GM15510 (cell line): ENCODE measurements around the gene MARVELD3.

Experiments used
- POLR2A ChIP-seq: IDR thresholded peaks from 3 replicates; pipeline ENCODE4 v1.6.1; 2011; ENCODE audit warnings: borderline replicate concordance; ENCODE audit not compliant: insufficient read length; ENCODE audit errors: extremely low read depth

MARVELD3 gene

DNA sequence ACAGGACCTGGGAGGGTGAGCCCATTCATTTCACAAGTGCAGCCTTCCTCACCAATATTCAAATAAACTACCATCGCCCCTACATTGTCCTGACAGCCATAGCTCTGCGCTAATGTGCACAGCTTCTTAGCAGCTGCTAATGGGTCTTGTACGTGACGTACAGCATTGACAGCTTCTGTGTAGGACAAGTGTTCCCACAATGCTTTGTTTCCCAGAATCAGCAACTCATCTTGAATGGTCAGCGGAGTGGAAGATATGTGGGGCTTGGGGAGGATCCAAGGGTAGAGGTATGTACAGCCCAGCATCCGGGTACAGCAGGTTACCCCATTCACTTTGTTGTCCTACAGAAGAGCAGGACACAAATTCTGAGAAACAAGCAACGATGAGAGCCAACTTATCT lies 23.7 kb downstream of the MARVELD3 start:
- TF ChIP-seq POLR2A = no peak

DNA sequence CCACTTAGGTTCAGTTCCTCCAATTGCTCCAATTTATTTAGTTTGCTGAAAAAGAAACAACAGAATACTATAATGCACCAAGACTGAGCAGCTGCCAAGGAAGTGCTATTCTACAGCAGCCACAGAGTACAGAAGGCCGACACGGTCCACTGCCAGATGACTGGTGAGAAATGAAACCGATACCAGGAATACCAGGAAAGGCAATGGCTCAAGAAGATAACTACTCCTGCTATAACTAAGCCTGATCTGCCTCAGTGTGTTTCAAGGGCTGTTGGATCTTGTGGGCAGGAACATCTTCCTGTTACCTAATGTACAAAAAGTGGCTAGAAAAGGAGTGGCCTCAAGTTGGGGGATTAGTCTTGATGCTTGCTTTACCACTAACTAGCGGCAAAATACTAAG lies 32.8 kb downstream of the MARVELD3 start:
- no peak for TF ChIP-seq POLR2A

DNA sequence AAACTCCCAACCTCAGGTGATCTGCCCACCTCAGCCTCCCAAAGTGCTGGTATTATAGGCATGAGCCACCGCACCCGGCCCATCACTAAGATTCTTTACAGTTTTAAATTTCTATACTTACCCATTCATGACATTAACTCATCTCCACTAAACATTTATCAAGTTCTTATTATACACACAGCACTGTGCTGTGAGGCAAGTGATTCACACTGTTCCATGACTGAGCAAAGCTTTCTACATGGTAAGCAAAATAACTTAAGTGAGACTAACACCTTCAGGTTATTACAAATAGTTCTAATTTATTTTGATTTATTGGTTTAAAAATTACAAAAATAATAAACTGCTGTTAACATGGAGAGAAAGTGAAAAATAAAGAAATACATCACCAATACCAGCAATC lies 33.5 kb downstream of the MARVELD3 start:
- no peak for TF ChIP-seq POLR2A

DNA sequence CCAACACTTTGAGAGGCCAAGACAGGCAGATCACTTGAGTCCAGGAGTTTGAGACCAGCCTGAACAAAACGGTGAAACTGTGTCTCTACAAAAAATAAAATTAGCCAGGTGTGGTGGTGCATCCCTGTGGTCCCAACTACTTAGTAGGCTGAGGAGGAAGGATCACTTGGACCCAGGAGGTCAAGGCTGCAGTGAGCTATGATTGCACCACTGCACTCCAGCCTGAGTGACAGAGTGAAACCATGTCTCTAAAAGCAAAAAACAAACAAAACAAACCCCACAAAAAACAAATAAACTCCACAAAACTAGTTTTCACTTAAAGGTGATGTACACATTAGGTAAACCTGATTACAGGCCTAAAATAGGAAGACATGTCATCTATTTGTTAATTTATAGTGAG lies 40.3 kb downstream of the MARVELD3 start:
- no peak for TF ChIP-seq POLR2A

DNA sequence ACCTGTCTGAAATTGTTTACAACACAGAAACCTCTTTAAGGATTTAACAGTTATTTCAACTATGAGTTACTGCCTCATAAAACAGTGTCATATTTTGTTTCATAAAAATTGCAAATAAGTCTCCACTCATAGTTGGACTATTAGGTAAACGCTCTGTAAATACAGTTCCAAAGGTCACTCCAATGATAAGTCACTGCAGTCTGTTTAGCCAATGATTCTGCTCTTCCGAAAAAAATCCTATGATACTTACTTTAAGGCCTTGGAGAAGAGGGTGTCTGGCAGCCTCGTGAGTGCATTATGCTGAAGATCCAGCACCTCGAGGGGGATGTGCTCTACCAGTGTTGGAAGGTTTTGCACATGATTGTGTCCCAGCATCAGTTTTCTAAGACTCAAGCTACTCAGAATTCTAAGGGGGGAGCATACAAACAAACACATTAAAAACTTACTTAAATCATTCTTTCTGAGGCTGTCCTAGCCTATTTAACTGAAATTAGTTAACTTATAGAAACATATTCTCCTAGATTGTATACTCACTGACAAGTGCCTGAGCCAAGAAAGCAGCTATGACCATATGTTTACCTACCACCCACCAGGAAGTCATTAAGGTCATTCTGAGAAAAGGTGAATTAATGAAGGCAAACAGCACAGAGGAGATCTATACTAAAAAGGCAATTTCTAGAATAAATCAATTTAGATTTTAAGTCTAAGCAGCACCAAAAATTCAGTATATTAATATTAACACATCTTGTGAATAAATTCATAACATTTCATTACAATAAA lies 41.1 kb downstream of the MARVELD3 start:
- no peak for TF ChIP-seq POLR2A

DNA sequence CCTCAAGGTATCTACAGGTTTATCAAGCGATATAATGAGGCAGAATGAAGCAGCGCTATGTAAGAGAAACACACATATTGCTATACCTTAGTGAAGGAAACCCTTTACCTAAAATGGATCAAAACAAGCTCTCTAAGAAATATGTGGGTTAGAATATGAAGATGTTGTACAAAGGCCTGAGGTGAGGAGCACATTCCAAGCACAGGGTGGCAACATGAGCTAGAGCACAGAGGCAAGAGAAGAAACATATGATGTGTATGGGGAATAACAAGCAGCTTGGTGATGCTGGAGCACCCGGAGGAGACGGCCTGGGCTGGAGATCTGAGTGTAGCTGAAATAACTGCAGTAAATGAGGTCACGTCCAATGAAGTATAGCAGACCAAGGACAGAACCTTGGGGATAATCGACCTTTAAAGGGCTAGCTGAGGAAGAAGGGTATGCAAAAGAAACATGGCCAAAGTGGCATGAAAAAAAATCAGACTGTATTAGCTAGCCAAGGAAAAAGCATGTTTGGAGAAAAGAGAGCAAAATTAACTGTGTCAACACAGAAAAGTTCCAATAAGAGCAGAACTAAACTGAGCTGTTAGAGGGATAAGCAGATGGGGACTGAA lies 44.0 kb downstream of the MARVELD3 start:
- TF ChIP-seq POLR2A = no peak

DNA sequence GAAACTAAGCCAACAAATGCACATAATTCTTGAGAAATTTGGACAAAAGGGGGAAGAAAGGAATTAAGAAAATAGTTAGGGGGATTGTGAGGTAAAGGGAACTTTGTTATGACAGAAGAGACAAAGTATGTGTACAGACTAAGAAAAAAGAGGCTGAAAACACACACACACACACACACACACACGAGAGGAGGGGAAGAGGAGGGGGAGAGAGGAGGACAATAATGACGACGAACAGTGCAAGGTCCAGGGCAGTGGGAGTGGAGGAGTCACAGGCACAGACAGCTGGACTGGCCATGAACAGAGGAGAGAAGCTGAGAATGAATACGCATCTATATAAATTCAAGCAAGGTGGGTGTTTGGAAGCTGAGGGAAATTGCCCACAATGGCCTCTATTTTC lies 44.6 kb downstream of the MARVELD3 start:
- no peak for TF ChIP-seq POLR2A

DNA sequence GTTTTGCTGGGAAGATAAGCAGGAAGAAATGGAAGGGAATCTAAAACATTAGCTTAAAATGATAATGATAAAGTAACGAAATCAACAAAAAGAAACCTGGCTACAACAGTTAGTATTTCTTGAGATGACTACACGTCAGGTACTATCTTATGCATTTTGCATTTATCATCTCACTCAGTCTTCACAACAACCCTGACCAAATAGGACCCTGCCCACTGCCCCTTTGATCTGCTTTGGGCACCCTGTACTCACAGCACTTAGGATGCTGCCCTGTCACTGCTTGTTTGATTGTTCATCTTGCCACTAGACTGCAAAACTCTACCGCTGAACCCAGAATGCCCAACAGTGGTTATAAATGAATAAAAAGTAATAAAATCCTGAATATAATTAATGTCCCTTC lies 45.2 kb downstream of the MARVELD3 start:
- no peak for TF ChIP-seq POLR2A

DNA sequence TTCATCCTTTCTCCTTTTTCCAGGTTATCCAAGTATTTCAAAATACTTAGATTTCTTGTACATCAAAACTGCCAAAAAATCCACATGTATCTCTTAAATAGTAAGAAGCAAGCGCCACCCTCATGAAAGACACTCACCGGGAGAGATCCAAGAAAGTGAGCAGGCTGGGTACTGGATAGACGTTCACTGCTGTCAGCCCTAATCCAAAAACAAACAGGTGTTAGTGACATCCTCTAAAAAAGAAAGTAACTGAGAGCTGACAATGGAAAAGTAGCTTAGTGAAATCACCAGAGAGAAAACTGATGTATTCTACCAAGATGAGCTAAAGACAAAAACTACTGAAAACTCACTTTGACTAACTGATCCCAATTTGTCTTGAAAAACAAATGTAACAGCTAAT lies 46.1 kb downstream of the MARVELD3 start:
- no peak for TF ChIP-seq POLR2A

DNA sequence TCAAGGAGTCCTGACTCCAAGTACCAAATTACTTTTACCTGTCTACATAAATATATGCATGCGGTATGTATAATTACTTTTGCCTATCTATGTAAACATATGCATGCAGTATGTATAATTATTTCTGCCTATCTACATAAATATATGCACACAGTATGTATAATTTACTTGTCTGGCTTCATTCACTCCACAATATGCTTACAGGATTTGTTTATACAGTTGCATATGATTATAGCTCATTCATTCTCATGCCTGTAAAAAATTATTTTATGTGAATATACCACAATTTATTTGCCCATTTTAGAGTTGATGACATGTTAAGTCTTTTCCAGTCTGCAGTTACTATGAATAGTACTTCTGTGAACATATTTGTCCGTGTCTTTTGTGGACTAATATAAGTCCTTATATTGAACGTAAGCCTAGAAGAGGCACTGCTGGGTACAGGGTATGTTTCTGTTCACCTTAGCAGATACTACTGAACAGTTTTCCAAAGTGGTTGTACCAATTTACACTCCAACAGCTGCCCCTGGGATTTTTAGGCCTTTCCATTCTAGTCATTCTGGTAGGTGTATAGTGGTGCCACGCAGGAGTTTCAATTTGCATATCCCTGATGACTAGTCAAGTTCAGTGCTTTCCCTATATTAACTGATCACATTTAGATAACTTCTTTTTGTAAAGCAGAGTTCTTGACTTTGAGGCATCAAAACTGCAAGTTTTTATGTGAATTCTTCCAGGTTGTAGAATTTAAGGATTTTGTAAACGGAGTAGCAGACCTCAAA lies 47.0 kb downstream of the MARVELD3 start:
- no peak for TF ChIP-seq POLR2A

DNA sequence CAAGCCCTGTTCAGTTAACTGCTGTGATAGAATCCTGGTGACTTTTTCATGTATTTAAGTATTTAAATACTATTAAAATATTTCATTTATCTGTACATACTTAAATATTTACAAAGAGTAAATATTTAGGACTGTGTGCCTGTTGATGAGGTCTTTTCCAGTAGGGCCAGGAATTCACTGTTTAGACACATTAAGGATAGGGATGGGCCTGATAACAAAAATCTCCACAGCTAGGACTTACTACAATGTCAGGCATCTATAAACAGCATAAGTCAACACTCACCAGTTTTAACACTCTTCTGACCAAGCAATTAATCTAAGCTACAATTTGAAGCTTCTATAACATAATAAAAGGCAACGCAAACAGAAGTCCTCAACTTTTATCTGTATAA lies 47.6 kb downstream of the MARVELD3 start:
- TF ChIP-seq POLR2A = no peak

DNA sequence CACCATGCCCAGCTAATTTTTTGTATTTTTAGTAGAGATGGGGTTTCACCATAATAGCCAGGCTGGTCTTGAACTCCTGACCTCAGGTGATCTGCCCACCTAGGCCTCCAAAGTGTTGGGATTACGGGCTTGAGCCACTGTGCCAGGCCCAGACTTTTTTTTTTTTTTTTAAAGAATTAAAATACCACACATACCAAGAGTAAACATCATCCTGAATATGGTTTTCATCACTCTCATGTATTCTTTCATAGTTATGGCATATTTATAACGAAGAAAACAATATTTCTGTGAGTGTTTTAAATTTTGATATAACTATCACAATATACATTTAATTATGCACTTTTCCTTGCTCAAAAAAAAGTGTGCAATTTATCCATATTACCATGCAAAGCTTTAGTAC lies 48.2 kb downstream of the MARVELD3 start:
- no peak for TF ChIP-seq POLR2A

DNA sequence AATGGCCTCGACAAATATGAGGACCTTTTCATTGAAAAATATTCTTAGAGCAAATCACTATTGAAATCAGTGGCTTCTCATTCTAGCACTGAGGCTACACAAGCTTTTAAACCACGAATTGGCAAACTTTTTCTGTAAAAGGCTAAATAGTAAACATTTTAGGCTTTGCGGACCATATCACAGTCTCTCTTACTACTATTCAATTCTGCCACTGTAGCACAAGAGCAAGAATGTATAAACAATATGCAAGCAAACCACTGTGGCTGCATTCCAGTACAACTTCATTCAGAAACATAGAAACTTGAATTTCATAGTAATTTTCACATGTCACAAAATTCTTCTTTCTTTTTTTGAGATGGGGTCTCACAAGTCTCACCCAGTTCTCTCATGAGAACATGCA lies 49.4 kb downstream of the MARVELD3 start:
- no peak for TF ChIP-seq POLR2A

DNA sequence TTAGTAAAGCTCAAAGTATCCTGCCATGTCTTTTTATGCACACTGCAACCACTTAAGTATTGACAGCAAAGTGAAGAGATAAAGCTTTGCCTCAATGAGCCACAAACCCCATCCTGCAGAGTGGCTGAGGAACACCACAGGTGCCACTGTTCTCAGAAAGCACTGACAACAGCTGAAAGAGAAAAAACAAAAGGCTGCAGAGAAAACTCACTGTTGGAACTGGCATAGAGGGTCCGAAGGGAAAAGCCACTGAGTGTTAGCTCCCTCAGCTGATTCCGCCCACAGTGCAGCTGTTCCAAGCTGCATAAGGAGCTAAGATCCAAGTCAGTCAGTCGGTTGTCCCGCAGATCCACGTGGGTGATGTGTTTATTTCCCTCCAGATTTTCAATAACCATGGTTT lies 50.3 kb downstream of the MARVELD3 start:
- no peak for TF ChIP-seq POLR2A

DNA sequence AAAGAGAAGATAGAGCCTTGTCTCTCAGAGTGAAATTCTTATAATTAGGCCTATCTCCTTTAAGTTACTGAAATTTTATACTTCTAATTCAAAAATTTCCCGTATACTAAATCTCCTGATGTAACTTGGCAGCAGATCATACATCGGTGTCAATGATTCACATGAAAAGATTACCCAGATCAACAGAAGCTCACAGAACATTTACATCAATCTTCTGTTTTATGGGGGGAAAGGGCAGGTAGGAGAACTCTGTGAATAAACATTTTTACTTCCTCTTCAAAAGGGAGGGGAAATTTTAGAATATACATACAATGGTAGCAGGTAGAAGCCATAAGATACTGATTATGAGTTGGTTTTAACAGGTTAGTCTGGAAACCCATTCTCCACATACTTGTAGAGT lies 55.4 kb downstream of the MARVELD3 start:
- no peak for TF ChIP-seq POLR2A
